H9 (cell line): ENCODE measurements around the gene PRPF40B. TPM values are rescaled to one million over a fixed set of nuclear protein-coding genes. Genes with fewer than 3 reads are reported as not detected.

ENCODE experiments used
- DNase-seq: peaks from one replicate; pipeline ENCODE4 v3.0.0-alpha.2; 2017
- H2AFZ ChIP-seq: one replicate; pipeline ENCODE4 v1.6.1; 2013; ENCODE audit warnings: mild to moderate bottlenecking, low read length, control low read depth, moderate library complexity
- H2AK5ac ChIP-seq: 2 replicates; pipeline ENCODE4 v1.6.1; 2013; ENCODE audit warnings: low read length, control low read depth, mixed read lengths; ENCODE audit not compliant: insufficient read length
- H2BK120ac ChIP-seq: one replicate; pipeline ENCODE4 v1.6.1; 2013; ENCODE audit warnings: low read depth, mild to moderate bottlenecking, low read length, control low read depth, inconsistent platforms; ENCODE audit not compliant: poor library complexity, severe bottlenecking
- H2BK12ac ChIP-seq: 2 replicates; pipeline ENCODE4 v1.6.1; 2013; ENCODE audit warnings: low read length, control low read depth, mixed read lengths, low read depth; ENCODE audit not compliant: insufficient read length
- H2BK15ac ChIP-seq: 2 replicates; pipeline ENCODE4 v1.6.1; 2013; ENCODE audit warnings: low read depth, low read length, control low read depth
- H2BK20ac ChIP-seq: one replicate; pipeline ENCODE4 v1.6.1; 2013; ENCODE audit warnings: low read depth, mild to moderate bottlenecking, low read length, control low read depth, inconsistent platforms; ENCODE audit not compliant: poor library complexity, severe bottlenecking
- H2BK5ac ChIP-seq: 2 replicates; pipeline ENCODE4 v1.6.1; 2013; ENCODE audit warnings: low read length, control low read depth, mixed read lengths; ENCODE audit not compliant: insufficient read length
- H3K14ac ChIP-seq: 2 replicates; pipeline ENCODE4 v1.6.1; 2013; ENCODE audit warnings: low read length, control low read depth; ENCODE audit not compliant: insufficient read depth
- H3K18ac ChIP-seq: 2 replicates; pipeline ENCODE4 v1.6.1; 2013; ENCODE audit warnings: low read depth, mild to moderate bottlenecking, mixed read lengths, low read length, control low read depth; ENCODE audit not compliant: insufficient read length
- H3K23ac ChIP-seq: 2 replicates; pipeline ENCODE4 v1.6.1; 2013; ENCODE audit warnings: low read length, control low read depth, mixed read lengths, low read depth; ENCODE audit not compliant: insufficient read length
- H3K23me2 ChIP-seq: 2 replicates; pipeline ENCODE4 v1.6.1; 2013; ENCODE audit warnings: low read depth, mild to moderate bottlenecking, mixed read lengths, low read length, control low read depth; ENCODE audit not compliant: insufficient read length, poor library complexity, severe bottlenecking
- H3K27ac ChIP-seq: 2 replicates; pipeline ENCODE4 v1.5.1; 2013; ENCODE audit warnings: low read length, control low read depth, mixed read lengths, low read depth; ENCODE audit not compliant: insufficient read length
- H3K27me3 ChIP-seq: 2 replicates; pipeline ENCODE4 v1.6.1; 2013; ENCODE audit warnings: low read length, control low read depth, inconsistent platforms; ENCODE audit not compliant: insufficient read depth
- H3K4ac ChIP-seq: 2 replicates; pipeline ENCODE4 v1.6.1; 2013; ENCODE audit warnings: low read depth, mild to moderate bottlenecking, control low read depth, inconsistent platforms, low read length, moderate library complexity
- H3K4me1 ChIP-seq: 2 replicates; pipeline ENCODE4 v1.6.1; 2013; ENCODE audit warnings: low read length, control low read depth, inconsistent platforms; ENCODE audit not compliant: insufficient read depth
- H3K4me2 ChIP-seq: 2 replicates; pipeline ENCODE4 v1.6.1; 2013; ENCODE audit warnings: low read length, control low read depth, mixed read lengths; ENCODE audit not compliant: insufficient read length, insufficient read depth
- H3K56ac ChIP-seq: 2 replicates; pipeline ENCODE4 v1.6.1; 2013; ENCODE audit warnings: low read depth, mild to moderate bottlenecking, mixed read lengths, low read length, control low read depth; ENCODE audit not compliant: insufficient read length
- H3K79me1 ChIP-seq: 2 replicates; pipeline ENCODE4 v1.6.1; 2013; ENCODE audit warnings: low read depth, mild to moderate bottlenecking, moderate library complexity, low read length, control low read depth, inconsistent platforms; ENCODE audit not compliant: insufficient read depth, poor library complexity, severe bottlenecking
- H3K79me2 ChIP-seq: 2 replicates; pipeline ENCODE4 v1.6.1; 2013; ENCODE audit warnings: low read length, control low read depth, inconsistent platforms; ENCODE audit not compliant: insufficient read depth
- H3K9ac ChIP-seq: 2 replicates; pipeline ENCODE4 v1.6.1; 2013; ENCODE audit warnings: low read length, control low read depth, mixed read lengths; ENCODE audit not compliant: insufficient read length; ENCODE audit errors: extremely low read depth
- H3K9me3 ChIP-seq: one replicate; pipeline ENCODE4 v1.6.1; 2013; ENCODE audit warnings: low read depth, low read length, inconsistent platforms; ENCODE audit not compliant: control insufficient read depth
- H3T11ph ChIP-seq: one replicate; pipeline ENCODE4 v1.6.1; 2013; ENCODE audit warnings: mild to moderate bottlenecking, low read length, control low read depth, inconsistent platforms
- H4K20me1 ChIP-seq: one replicate; pipeline ENCODE4 v1.6.1; 2013; ENCODE audit not compliant: control insufficient read depth, insufficient read length, insufficient read depth
- H4K5ac ChIP-seq: 2 replicates; pipeline ENCODE4 v1.6.1; 2013; ENCODE audit warnings: low read depth, mild to moderate bottlenecking, mixed read lengths, low read length, control low read depth; ENCODE audit not compliant: insufficient read length
- H4K8ac ChIP-seq: replicated peaks from 2 replicates; pipeline ENCODE4 v1.6.1; 2013; ENCODE audit warnings: low read length, control low read depth, mixed read lengths, low read depth; ENCODE audit not compliant: insufficient read length
- H4K91ac ChIP-seq: 2 replicates; pipeline ENCODE4 v1.6.1; 2013; ENCODE audit warnings: low read depth, mild to moderate bottlenecking, moderate library complexity, mixed read lengths, low read length, control low read depth; ENCODE audit not compliant: insufficient read length
- H3K27ac Mint-ChIP-seq, 3 experiments: 2 replicates in 2 of 3; 3 replicates in 1 of 3; pipeline ENCODE4 v1.8.0; 2020 to 2021; ENCODE audit warnings: mixed read lengths in 3 of 3, mild to moderate bottlenecking in 1 of 3, moderate library complexity in 1 of 3
- H3K27me3 Mint-ChIP-seq: 2 replicates; pipeline ENCODE4 v1.8.0; 2021; ENCODE audit warnings: low read depth, mild to moderate bottlenecking, moderate library complexity, mixed read lengths
- H3K36me3 Mint-ChIP-seq, 3 experiments: 2 replicates in 2 of 3; 3 replicates in 1 of 3; pipeline ENCODE4 v1.8.0; 2020 to 2021; ENCODE audit warnings: low read depth in 3 of 3, mixed read lengths in 3 of 3; ENCODE audit not compliant: insufficient read depth in 1 of 3
- H3K4me1 Mint-ChIP-seq, 2 experiments: 2 replicates each; pipeline ENCODE4 v1.8.0; 2020; ENCODE audit warnings: mixed read lengths in 2 of 2
- H3K4me3 Mint-ChIP-seq, 2 experiments: 2 replicates in 1 of 2; 3 replicates in 1 of 2; pipeline ENCODE4 v1.8.0; 2020 to 2021; ENCODE audit warnings: mild to moderate bottlenecking in 2 of 2, mixed read lengths in 2 of 2, moderate library complexity in 1 of 2
- H3K9me3 Mint-ChIP-seq, 2 experiments: 2 replicates in 1 of 2; 3 replicates in 1 of 2; pipeline ENCODE4 v1.8.0; 2020; ENCODE audit warnings: mild to moderate bottlenecking in 2 of 2, mixed read lengths in 2 of 2, moderate library complexity in 1 of 2
- CTCF ChIP-seq: fragments of 200-600 bp; sonication (generic); conservative IDR thresholded peaks from 3 replicates; pipeline ENCODE4 v1.8.0; 2021; ENCODE audit warnings: antibody characterized with exemption, mild to moderate bottlenecking
- WGBS: extraction: QIAGEN DNeasy Blood & Tissue Kit; methylation state at CpG from one replicate; pipeline ENCODE4 v1.1.7; 2013; ENCODE audit warnings: missing lambda C conversion rate, low lambda C conversion rate, mixed read lengths; ENCODE audit not compliant: insufficient read length; ENCODE audit errors: extremely low coverage; 5-methylcytosine and 5-hydroxymethylcytosine counted together
- total RNA-seq: library from RNA; stranded (reverse); gene quantifications from 2 replicates; pipeline ENCODE4 v1.2.1, GENCODE V29; 2021

The PRPF40B gene
- total RNA-seq, 1 experiment from 2014 or later: 19.0 TPM

DNA sequence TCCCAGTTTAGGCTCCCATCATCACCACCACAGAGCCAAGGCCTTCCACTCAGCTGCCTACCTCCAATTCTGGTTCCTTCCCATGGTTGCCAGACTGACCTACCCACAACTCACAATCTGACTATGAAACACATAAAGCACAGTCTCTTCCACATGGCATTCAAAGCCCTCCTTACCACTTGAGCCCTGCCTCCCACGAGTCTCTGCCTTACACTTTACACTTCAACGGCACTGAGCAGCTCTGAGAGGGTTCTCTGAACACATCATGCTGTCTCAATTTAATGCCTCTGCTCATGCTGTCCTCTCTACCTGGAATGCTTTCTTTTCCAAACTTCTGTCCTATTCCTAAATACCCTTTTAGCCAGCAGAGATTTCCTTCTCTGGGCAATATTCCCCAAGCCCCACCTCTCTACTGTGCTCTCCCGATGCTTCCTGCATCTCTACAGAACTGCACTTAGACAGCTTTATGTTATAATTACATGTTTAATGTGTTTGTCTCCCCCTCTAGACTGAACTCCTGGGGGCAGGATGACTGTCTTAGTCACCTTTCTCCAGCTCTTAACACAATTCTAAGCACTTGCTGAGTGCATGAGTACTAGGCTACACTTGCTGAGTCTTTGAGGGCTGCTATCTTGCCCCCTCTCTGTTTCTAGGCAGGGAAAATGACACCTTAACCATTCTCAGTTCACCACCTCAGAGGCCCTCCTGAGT, 60.4 kb downstream of the PRPF40B start:
- H2BK5ac ChIP-seq: no peak overlapping the region
- H2BK15ac ChIP-seq: 0 out of 2 replicates have a peak overlapping the region, but pooled peaks have one; percentile 31
- H3K23ac ChIP-seq: no peak overlapping the region
- Mint-ChIP-seq H3K4me3 (no peak overlapping the region), H3K4me1 (peaks cover 20 to 21% of the 10 kb centered on the region in 2 experiments), H3K27ac (peak overlapping the region in 1 of 3 experiments; percentile 29; a peak in 3 of 7 replicates), H3K27me3 (no peaks in the 10 kb centered on the region), H3K36me3 (peaks cover 0 to 3% (median 0%) of the 10 kb centered on the region in 3 experiments; a peak in 2 of 7 replicates), H3K9me3 (no peaks in the 10 kb centered on the region)
- no peak overlapping the region for H3K4me2 ChIP-seq
- no peaks in the 10 kb centered on the region for H3K27me3 ChIP-seq
- H3K14ac ChIP-seq: no peak overlapping the region
- H3K79me2 ChIP-seq: peaks cover 4% of the 10 kb centered on the region; the same call in 1 of the 2 replicates
- no peak overlapping the region for H3K18ac ChIP-seq
- no peak overlapping the region for H4K91ac ChIP-seq
- no peaks in the 10 kb centered on the region for H3K23me2 ChIP-seq
- no peak overlapping the region for H3K27ac ChIP-seq
- no peak overlapping the region for H3K56ac ChIP-seq
- DNase-seq: no peak
- no peak overlapping the region for H3T11ph ChIP-seq
- no peak overlapping the region for H4K5ac ChIP-seq
- no peak overlapping the region for H2AFZ ChIP-seq
- H3K4me1 ChIP-seq: 0 out of 2 replicates have a peak, but pooled peaks cover 2% of the 10 kb centered on the region
- TF ChIP-seq CTCF: no peak
- H2AK5ac ChIP-seq: no peak overlapping the region
- H2BK120ac ChIP-seq: no peak overlapping the region
- H3K4ac ChIP-seq: no peak overlapping the region
- WGBS: no CpG with 5 or more reads among the region's 3 CpGs
- H2BK12ac ChIP-seq: no peak overlapping the region
- H3K79me1 ChIP-seq: no peaks in the 10 kb centered on the region
- H2BK20ac ChIP-seq: no peak overlapping the region
- no peak overlapping the region for H3K9ac ChIP-seq
- no peak overlapping the region for H4K8ac ChIP-seq
- H3K9me3 ChIP-seq: no peaks in the 10 kb centered on the region
- H4K20me1 ChIP-seq: no peaks in the 10 kb centered on the region
